PC-3 (cell line): Measurements from ENCODE around the gene CCDC191.

ENCODE experiments used
- EZH2phosphoT487 ChIP-seq: fragments of 300-600 bp; sonication (generic); IDR thresholded peaks from 2 replicates; pipeline ENCODE4 v1.6.1; 2018; ENCODE audit warnings: mild to moderate bottlenecking, antibody characterized with exemption, low read length, borderline replicate concordance
- TF ChIP-seq, protein P1 (sequence below): fragments of 300-600 bp; sonication (generic); conservative IDR thresholded peaks from 2 replicates; pipeline ENCODE4 v1.5.1; 2017; ENCODE audit warnings: antibody characterized with exemption, low read depth, mild to moderate bottlenecking, low read length

DNA sequence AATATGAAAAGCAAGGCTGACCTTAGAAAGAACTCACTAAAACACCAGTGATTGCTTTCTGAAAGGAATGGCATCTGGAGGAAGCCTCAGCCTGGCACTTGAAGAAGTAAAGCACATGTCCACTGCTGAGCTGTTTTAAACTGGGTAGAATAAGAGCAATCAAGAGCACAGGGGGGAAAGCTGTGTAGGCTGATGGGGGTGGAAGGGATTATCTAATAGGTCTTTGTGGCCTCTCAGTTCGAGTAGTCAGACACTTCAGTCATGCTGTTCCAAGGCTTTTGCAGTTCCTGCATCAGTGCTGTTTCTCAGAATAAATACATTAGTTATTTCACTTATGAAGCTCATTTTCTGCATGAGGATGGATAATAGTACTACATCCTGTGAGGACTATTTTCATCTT lies 22.6 kb downstream of the CCDC191 start:
- no peak for TF ChIP-seq EZH2phosphoT487
- TF ChIP-seq, protein P1, sequence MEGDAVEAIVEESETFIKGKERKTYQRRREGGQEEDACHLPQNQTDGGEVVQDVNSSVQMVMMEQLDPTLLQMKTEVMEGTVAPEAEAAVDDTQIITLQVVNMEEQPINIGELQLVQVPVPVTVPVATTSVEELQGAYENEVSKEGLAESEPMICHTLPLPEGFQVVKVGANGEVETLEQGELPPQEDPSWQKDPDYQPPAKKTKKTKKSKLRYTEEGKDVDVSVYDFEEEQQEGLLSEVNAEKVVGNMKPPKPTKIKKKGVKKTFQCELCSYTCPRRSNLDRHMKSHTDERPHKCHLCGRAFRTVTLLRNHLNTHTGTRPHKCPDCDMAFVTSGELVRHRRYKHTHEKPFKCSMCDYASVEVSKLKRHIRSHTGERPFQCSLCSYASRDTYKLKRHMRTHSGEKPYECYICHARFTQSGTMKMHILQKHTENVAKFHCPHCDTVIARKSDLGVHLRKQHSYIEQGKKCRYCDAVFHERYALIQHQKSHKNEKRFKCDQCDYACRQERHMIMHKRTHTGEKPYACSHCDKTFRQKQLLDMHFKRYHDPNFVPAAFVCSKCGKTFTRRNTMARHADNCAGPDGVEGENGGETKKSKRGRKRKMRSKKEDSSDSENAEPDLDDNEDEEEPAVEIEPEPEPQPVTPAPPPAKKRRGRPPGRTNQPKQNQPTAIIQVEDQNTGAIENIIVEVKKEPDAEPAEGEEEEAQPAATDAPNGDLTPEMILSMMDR: no peak
